Measurements from ENCODE around the gene FPGT. TPM values are rescaled to one million over a fixed set of nuclear protein-coding genes. Genes with fewer than 3 reads are reported as not detected.
"Not testable (repeated sequence)": the region's sequence is repeated elsewhere in the genome, so short reads cannot be mapped to it uniquely, and the experiment has no call there.

The FPGT gene
- 10.2 and 15.6 TPM in 2 replicates for total RNA-seq
- long read RNA-seq, transcript FPGT-202 (4 exons, 3,254 nt), result major isoform, 37 of 51 reads
- long read RNA-seq, partial matches to known transcripts, result 5 of 51 reads
- long read RNA-seq, other reads (novel, unspliced or antisense), result 1 of 51 reads

- no peaks in the 10 kb centered on the region for H3K36me3 Mint-ChIP-seq (ENCODE audit: low read depth)
- H3K9me3 Mint-ChIP-seq, result no peaks in the 10 kb centered on the region
- peak; percentile 93 for DNase-seq (ENCODE audit: low read depth, low spot score)
- H3K4me3 Mint-ChIP-seq, result peak within 1 kb of the TSS; percentile 94
- H3K27me3 Mint-ChIP-seq (ENCODE audit: low read depth), result no peaks in the 10 kb centered on the region
- no peak for TF ChIP-seq CTCF (conservative IDR thresholded peaks at IDR 0.05)
- peak within 1 kb of the TSS; percentile 92 for H3K27ac Mint-ChIP-seq (ENCODE audit: unreplicated experiment)
- H3K4me1 Mint-ChIP-seq, result peaks cover 22% of the 10 kb centered on the region
These were observed at the start of gene FPGT, which contains the start of gene LRRIQ3 for GRCh38 chr1:74197657-74198552. Gene FPGT, plus strand, starts transcription at chr1:74198242. Its CDS starts 37 bp downstream, at chr1:74198279. Gene LRRIQ3, minus strand, starts transcription at chr1:74198176. Its CDS starts 14,492 bp downstream, at chr1:74183684.

- no peak for DNase-seq (ENCODE audit: low read depth, low spot score)
- Mint-ChIP-seq H3K9me3 (no peaks in the 10 kb centered on the region), H3K4me1 (no peaks in the 10 kb centered on the region), H3K36me3 (ENCODE audit: low read depth) (no peaks in the 10 kb centered on the region), H3K27me3 (ENCODE audit: low read depth) (no peaks in the 10 kb centered on the region), H3K27ac (ENCODE audit: unreplicated experiment) (no peak overlapping the region), H3K4me3 (no peak overlapping the region)
- no peak for TF ChIP-seq CTCF (conservative IDR thresholded peaks at IDR 0.05)
These were observed 38.0 kb upstream of the FPGT start for GRCh38 chr1:74160046-74160445.

- Mint-ChIP-seq H3K4me1 (no peaks in the 10 kb centered on the region), H3K27ac (ENCODE audit: unreplicated experiment) (no peak overlapping the region), H3K4me3 (no peak overlapping the region)
These were observed 36.5 kb upstream of the FPGT start for GRCh38 chr1:74161497-74161896.

GRCh38 chr1:74162333-74162732 lies 35.7 kb upstream of the FPGT start:
- no peaks in the 10 kb centered on the region for H3K27me3 Mint-ChIP-seq (ENCODE audit: low read depth)
- peaks cover 2% of the 10 kb centered on the region for H3K9me3 Mint-ChIP-seq
- no peak overlapping the region for H3K4me3 Mint-ChIP-seq
- no peak for TF ChIP-seq CTCF (conservative IDR thresholded peaks at IDR 0.05)
- DNase-seq (ENCODE audit: low read depth, low spot score), result no peak
- no peaks in the 10 kb centered on the region for H3K36me3 Mint-ChIP-seq (ENCODE audit: low read depth)
- no peaks in the 10 kb centered on the region for H3K4me1 Mint-ChIP-seq
- no peak overlapping the region for H3K27ac Mint-ChIP-seq (ENCODE audit: unreplicated experiment)

More at GRCh38 chr1:74161497-74161896, 36.5 kb upstream of the FPGT start:
- no peak for TF ChIP-seq CTCF (conservative IDR thresholded peaks at IDR 0.05)
- Mint-ChIP-seq H3K9me3 (peaks cover 2% of the 10 kb centered on the region), H3K36me3 (ENCODE audit: low read depth) (no peaks in the 10 kb centered on the region), H3K27me3 (ENCODE audit: low read depth) (no peaks in the 10 kb centered on the region)
- no peak for DNase-seq (ENCODE audit: low read depth, low spot score)

GRCh38 chr1:74174423-74174822 lies 23.6 kb upstream of the FPGT start:
- not testable (repeated sequence) for H3K27me3 Mint-ChIP-seq (ENCODE audit: low read depth); H3K4me3 Mint-ChIP-seq; H3K4me1 Mint-ChIP-seq; H3K36me3 Mint-ChIP-seq (ENCODE audit: low read depth); DNase-seq (ENCODE audit: low read depth, low spot score); H3K27ac Mint-ChIP-seq (ENCODE audit: unreplicated experiment)
- peaks cover 11% of the 10 kb centered on the region for H3K9me3 Mint-ChIP-seq

- H3K36me3 Mint-ChIP-seq (ENCODE audit: low read depth), result peaks cover 2% of the 10 kb centered on the region
- no peak overlapping the region for H3K27ac Mint-ChIP-seq (ENCODE audit: unreplicated experiment)
- no peak for TF ChIP-seq CTCF (conservative IDR thresholded peaks at IDR 0.05)
- no peak for DNase-seq (ENCODE audit: low read depth, low spot score)
- no peak overlapping the region for H3K4me3 Mint-ChIP-seq
- peaks cover 2% of the 10 kb centered on the region for H3K4me1 Mint-ChIP-seq
- H3K27me3 Mint-ChIP-seq (ENCODE audit: low read depth), result no peaks in the 10 kb centered on the region
- no peaks in the 10 kb centered on the region for H3K9me3 Mint-ChIP-seq
These were observed 17.6 kb upstream of the FPGT start for GRCh38 chr1:74180490-74180889.
